GM12873 (cell line): ENCODE measurements around the gene MEMO1.

Experiments used
- CTCF ChIP-seq: IDR thresholded peaks from 2 replicates; pipeline ENCODE4 v1.5.1; 2012; ENCODE audit warnings: low read depth, mild to moderate bottlenecking, moderate library complexity, low read length, control low read depth; ENCODE audit not compliant: insufficient read depth; ENCODE audit errors: missing control alignments

MEMO1 gene

GRCh38 chr2:31999438-31999837, 11.4 kb downstream of the MEMO1 start:
- no peak for TF ChIP-seq CTCF

- TF ChIP-seq CTCF: no peak
Measured at GRCh38 chr2:31998731-31999383, 12.0 kb downstream of the MEMO1 start.

GRCh38 chr2:31997653-31998052, 13.2 kb downstream of the MEMO1 start:
- no peak for TF ChIP-seq CTCF

DNA sequence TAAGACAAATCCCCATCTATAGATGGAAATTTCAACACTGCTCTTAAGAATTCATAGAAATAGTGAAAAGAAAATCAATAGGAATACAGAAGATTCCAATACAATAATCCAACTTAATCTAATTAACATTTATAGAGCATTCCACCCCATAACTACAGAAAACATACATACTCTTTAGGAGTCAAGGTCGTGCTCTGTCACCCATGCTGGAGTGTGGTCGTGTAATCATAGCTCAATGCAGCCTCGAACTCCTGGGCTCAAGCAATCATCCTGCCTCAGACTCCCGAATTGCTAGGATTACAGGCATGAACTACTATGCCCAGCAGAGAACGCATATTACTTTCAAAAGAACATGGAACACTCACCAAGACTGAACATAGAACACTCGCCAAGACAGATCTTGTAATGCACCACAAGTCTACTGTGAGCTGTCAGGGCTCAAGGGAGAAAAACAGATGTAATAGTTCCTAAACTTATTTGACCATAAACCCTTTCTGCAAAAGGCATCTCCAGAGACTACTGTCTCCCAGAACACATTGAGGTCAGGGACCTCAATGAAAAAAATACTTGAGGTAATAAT, 14.1 kb downstream of the MEMO1 start:
- no peak for TF ChIP-seq CTCF

GRCh38 chr2:31992934-31993333, 17.9 kb downstream of the MEMO1 start:
- TF ChIP-seq CTCF: no peak

DNA sequence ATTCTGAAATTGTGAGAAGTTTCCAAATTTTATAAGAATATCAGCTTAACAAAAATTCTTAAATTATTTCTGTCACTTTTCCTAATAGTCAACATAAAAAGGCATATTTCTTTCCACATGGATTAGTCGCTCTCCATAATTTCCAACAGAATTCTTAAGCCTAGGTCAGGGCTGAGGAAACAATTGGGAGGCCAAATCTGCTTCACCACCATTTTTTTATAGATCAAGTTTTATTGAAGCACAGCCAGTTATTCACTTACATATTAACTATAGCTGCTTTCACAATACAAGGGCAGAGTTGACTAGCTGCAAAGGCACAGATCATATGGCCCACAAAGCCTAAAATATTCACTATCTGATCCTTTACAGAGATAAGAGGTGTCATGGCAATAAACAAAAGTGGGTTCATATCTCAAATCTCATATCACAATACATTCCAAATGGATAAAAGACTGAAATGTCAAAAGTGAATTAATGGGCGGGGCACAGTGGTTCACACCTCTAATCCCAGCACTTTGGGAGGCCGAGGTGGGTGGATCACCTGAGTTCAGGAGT, 18.7 kb downstream of the MEMO1 start:
- no peak for TF ChIP-seq CTCF

- TF ChIP-seq CTCF: no peak
Measured at GRCh38 chr2:31989946-31990345, 20.9 kb downstream of the MEMO1 start.
